Cardiac fibroblast (primary cell): ENCODE results near the gene ZCCHC7.
"Not testable (repeated sequence)": the region's sequence is repeated elsewhere in the genome, so short reads cannot be mapped to it uniquely, and the experiment has no call there.

Source experiments
- DNase-seq, 2 donors: peaks; one replicate each; pipeline versions ENCODE4 v3.0.0 to v3.0.0-alpha.2; 2010; ENCODE audit warnings: low read depth in 2 of 2
- H3K4me3 ChIP-seq, 2 donors: replicated peaks in 1 of 2; 1 replicate in 1 of 2; 2 replicates in 1 of 2; pipeline ENCODE4 v1.5.1; 2011; ENCODE audit warnings: low read depth in 2 of 2, low read length in 2 of 2, mild to moderate bottlenecking in 2 of 2, moderate library complexity in 1 of 2
- TF ChIP-seq, protein P1 (sequence below): IDR thresholded peaks from one replicate; pipeline ENCODE4 v1.5.1; 2011; ENCODE audit warnings: low read depth, mild to moderate bottlenecking, low read length, inconsistent platforms

The ZCCHC7 gene

DNA sequence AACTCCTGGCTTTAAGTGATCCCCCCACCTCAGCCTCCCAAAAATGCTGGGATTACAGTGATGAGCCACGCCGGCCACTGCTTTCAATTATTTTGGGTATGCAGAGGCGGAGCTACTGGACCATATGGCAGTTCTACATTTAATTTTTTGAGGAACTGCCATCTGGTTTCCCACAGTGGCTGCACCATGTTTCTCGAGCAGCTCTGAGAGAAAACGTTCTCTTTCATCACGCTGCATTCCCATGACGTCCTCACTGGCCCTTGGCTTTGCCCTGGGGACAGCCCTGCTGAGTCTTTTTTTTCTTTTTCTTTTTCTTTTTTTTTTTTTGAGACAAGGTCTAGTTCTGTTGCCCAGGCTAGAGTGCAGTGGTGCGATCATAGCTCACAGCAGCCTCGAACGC is 266.6 kb downstream of the ZCCHC7 start:
- TF ChIP-seq, protein P1, sequence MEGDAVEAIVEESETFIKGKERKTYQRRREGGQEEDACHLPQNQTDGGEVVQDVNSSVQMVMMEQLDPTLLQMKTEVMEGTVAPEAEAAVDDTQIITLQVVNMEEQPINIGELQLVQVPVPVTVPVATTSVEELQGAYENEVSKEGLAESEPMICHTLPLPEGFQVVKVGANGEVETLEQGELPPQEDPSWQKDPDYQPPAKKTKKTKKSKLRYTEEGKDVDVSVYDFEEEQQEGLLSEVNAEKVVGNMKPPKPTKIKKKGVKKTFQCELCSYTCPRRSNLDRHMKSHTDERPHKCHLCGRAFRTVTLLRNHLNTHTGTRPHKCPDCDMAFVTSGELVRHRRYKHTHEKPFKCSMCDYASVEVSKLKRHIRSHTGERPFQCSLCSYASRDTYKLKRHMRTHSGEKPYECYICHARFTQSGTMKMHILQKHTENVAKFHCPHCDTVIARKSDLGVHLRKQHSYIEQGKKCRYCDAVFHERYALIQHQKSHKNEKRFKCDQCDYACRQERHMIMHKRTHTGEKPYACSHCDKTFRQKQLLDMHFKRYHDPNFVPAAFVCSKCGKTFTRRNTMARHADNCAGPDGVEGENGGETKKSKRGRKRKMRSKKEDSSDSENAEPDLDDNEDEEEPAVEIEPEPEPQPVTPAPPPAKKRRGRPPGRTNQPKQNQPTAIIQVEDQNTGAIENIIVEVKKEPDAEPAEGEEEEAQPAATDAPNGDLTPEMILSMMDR, result no peak
- no peak overlapping the region for H3K4me3 ChIP-seq
- DNase-seq, result no peak

DNA sequence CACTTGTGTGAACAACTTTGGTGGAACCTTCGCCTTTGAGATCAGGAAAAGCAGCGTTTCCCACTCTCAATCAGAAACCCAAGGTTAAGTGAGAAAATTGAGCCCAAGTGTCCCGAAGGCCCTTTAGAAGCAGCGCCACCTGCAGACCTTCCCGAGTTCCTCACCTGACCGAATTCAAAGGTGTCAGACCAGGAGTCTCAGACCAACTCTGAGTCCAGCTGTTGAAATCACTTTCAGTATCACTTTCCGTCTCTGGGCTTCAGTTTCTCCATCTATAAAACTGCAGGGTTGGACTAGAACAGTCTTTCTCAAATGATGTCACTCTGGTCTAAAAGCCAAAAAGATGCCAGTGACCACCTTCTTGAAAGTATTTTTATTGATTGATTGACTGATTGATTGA is 270.4 kb downstream of the ZCCHC7 start:
- DNase-seq, result peak in 1 of 2 donors; percentile 10
- no peak overlapping the region for H3K4me3 ChIP-seq
- TF ChIP-seq, protein P1, result peak; percentile 20

DNA sequence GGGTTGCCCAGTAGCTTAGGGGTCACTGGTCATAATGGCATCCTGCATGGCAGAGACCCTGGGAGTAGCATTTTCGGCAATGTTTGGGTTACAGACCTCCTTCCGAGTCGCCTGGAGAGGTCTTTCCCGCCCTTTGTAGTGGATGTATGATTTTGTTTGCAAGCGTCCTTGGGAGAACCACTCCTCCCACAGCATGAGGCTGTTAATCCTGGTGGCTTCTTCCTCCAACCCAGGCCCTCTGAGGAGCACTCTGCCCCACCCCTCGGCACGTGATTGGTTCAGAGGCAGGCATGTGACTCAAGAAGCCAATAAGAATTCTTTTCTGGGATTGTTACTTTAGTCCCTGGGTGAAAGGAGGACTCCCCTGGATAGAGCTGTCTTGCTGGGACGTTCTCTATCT is 271.9 kb downstream of the ZCCHC7 start:
- no peak for DNase-seq
- TF ChIP-seq, protein P1, result no peak
- H3K4me3 ChIP-seq, result no peak overlapping the region

DNA sequence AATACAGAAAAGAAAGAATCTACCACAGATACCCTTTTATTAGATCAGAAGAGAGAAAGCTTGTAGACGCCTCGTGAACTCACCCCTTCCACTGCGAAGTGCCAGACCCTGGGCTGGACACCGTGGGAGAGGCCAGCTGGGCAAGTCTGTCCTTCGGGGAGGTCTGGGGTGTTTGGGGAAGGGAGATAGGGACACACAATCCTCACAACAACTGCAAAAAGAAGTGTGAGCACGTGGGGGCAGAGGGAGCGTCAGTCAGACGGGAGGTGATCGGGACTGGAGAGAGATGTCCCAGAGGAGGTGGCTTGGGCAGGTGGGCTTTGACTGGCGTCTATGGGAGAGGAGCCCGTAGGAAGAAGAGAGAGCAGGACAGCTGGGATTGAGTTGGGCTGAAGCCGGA is 274.9 kb downstream of the ZCCHC7 start:
- H3K4me3 ChIP-seq, result no peak overlapping the region
- no peak for DNase-seq
- TF ChIP-seq, protein P1, result no peak

DNA sequence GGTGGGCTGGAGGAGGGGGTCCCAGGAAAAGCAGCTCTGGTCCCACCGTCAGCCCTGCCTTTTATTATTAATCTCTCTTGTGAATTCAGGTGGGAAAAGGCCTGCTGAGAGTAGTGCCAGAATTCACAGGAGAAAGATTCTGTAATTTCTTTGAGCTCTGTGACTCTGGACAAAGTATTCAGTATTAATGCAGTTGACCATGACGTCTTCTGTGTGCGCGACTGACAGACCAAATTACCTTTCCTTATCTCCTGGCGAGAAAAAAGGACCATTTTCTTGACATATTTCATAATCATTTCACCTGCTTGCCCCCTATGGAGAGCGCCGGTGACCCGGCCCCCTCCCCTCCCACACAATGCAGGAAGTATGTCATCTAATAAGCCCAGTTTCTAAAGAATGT is 275.3 kb downstream of the ZCCHC7 start:
- no peak for DNase-seq
- H3K4me3 ChIP-seq, result no peak overlapping the region
- TF ChIP-seq, protein P1, result no peak

DNA sequence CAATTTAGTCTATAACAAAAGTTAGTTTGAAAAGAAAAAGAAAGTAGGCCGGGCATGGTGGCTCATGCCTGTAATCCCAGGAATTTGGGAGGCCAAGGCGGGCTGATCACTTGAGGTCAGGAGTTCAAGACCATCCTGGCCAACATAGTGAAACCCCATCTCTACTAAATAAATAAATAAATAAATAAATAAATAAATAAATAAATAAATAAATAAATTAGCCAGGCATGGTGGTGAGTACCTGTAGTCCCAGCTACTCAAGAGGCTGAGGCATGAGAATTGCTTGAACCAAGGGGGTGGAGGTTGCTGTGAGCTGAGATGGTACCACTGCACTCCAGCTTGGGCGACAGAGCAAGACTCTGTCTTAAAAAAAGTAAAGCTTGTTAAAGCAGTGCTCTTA is 277.6 kb downstream of the ZCCHC7 start:
- DNase-seq, H3K4me3 ChIP-seq: not testable (repeated sequence)

DNA sequence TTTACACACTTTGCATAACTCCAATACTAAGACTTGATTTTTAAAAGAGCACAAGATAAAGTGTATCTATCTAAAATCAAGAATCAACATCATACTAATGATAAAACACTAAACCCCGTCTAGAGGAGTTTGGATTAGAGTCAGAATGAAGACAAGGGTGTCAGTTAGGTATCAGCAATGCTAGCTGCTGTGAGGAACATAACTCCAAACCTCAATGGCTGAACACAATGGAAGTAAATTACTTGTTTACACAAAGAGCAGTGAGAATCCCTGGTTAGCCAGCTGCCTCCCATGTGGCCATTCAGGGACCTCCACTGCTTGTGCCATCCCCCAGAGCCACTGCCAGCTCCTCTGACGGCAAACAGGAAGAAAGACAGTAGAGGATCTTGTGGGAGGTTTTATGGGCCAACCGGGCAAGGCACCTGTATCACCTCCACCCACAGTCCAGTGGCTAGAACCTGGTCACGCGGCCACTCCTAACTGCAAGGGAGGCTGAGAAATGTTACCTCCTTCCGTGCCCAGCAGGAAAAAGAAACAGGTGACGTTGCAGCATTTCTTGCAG is 278.2 kb downstream of the ZCCHC7 start:
- TF ChIP-seq, protein P1, result no peak
- no peak overlapping the region for H3K4me3 ChIP-seq
- DNase-seq, result no peak
